Cardiac fibroblast (primary cell): ENCODE data around the gene DISP1.

Source experiments
- DNase-seq, 2 donors: peaks; one replicate each; pipeline versions ENCODE4 v3.0.0 to v3.0.0-alpha.2; 2010; ENCODE audit warnings: low read depth in 2 of 2
- H3K4me3 ChIP-seq, 2 donors: replicated peaks in 1 of 2; 1 replicate in 1 of 2; 2 replicates in 1 of 2; pipeline ENCODE4 v1.5.1; 2011; ENCODE audit warnings: low read depth in 2 of 2, low read length in 2 of 2, mild to moderate bottlenecking in 2 of 2, moderate library complexity in 1 of 2
- CTCF ChIP-seq: IDR thresholded peaks from one replicate; pipeline ENCODE4 v1.5.1; 2011; ENCODE audit warnings: low read depth, mild to moderate bottlenecking, low read length, inconsistent platforms

Gene DISP1

GRCh38 chr1:222814536-222815439 is at the start of gene DISP1:
DISP1 (plus strand) TSS chr1:222815039; CDS start chr1:222942824, 127,785 bp downstream.
- TF ChIP-seq CTCF = no peak
- peak within 1 kb of the TSS; percentile 73 to 92 for H3K4me3 ChIP-seq
- DNase-seq = peak; percentile 78 to 82

- no peak for DNase-seq
- TF ChIP-seq CTCF = no peak
- H3K4me3 ChIP-seq = no peak overlapping the region
Measured at GRCh38 chr1:222767152-222767571, 47.7 kb upstream of the DISP1 start.

DNA sequence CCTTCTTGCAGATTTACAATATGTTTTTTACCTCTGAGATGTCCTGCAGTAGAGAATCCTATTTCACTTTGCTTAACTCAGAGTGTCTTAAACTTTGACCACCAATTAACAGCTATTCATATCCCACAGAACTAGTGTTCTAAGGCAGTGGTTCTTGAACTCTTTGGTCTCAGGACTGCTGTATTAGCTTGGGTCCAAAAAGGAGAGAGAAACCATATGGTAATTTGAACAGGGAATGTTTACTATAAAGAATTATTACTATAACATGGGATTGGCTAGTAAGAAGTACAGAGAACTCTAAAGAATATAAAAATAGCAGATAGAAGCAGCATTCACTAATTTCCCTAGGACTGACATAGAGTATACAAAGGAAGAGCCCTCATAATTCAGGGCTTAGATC is 46.2 kb upstream of the DISP1 start:
- TF ChIP-seq CTCF = no peak
- H3K4me3 ChIP-seq = no peak overlapping the region
- DNase-seq = no peak

GRCh38 chr1:222769181-222769580 is 45.7 kb upstream of the DISP1 start:
- H3K4me3 ChIP-seq = no peak overlapping the region
- DNase-seq = no peak
- no peak for TF ChIP-seq CTCF

DNA sequence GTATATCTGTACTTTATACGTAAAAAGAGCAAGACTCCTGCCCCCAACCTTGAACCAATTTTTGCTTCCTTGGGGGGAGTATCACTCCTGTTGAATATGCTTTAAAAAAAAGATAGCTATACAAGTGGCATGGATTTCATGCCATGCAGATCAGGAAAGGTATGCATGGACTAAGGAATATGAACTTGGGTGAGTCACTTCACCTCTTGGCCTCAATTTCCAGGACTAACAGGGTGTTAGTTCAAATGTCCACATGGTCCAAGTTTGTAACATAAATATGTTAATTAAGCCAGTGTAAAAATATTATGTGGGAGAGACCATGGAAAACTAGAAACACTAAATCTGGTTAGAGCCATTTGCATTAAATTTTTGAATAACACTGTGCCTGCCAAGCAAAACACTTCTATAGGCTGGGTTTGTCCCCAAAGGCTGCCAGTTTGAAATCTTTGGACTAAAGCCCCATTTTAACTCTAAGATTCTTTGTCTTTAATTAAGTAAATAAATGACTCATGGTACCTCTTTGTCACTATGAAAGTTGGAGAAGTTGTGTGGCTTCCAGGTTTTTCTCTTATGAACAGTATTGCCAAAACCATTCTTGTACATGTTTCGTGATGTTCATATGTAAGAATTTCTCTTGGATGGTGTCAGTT is 44.7 kb upstream of the DISP1 start:
- no peak overlapping the region for H3K4me3 ChIP-seq
- peak; percentile 31 to 60 for DNase-seq
- no peak for TF ChIP-seq CTCF

DNA sequence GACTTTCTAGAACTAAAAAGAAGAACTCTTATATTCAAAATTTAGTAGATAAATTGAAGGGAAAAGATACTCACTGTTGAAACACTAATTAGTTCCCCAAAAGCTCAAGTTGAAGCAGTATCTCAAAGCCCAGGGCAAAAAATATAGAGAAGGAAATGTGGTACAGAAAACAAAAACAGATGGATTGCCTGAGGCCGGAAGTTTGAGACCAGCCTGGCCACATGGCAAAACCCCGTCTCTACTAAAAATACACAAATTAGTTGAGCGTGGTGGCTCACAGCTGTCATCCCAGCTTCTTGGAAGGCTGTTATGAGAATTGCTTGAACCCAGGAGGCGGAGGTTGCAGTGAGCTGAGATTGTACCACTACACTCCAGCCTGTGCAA is 41.9 kb upstream of the DISP1 start:
- TF ChIP-seq CTCF = no peak
- no peak for DNase-seq
- no peak overlapping the region for H3K4me3 ChIP-seq
